Coronary artery (tissue), 2 donors: ENCODE measurements around the gene MORN5.

Experiments used
- DNase-seq: peaks from one replicate; pipeline ENCODE4 v3.0.0-alpha.2; 2017; ENCODE audit warnings: low spot score
- H3K27ac ChIP-seq, 2 donors: fragments of 200-600 bp; sonication (generic); one replicate each; pipeline ENCODE4 v1.5.1; 2016 to 2019
- H3K4me3 ChIP-seq: fragments of 200-600 bp; sonication (generic); 2 replicates; pipeline ENCODE4 v1.5.1; 2016; ENCODE audit warnings: mild to moderate bottlenecking, moderate library complexity
- TF ChIP-seq, protein P1 (sequence below): fragments of 200-600 bp; sonication (generic); IDR thresholded peaks from one replicate; pipeline ENCODE4 v1.5.1; 2019; ENCODE audit warnings: antibody characterized with exemption

Gene MORN5

DNA sequence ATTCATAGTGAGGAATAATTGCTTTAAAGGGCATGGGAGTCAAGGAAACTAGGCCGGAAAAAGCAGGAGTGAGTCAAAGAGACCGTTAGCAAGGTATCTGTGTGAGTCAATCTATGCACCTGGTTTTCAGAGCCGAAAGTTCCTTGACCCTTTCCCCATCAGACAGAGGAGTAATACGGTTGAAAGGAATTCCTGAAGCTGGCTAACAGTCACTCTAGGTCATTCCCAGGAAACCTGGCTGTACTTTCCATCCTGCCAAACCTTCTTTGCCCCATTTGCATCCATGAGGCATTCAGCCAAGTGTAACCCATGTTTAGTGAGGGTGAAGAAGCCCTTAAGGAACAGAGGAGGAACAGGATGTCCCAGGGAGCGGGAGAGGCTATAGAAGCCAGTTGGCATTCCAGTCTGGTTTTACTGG is 88.7 kb downstream of the MORN5 start:
- Histone ChIP-seq H3K27ac (no peak overlapping the region), H3K4me3 (no peak overlapping the region)
- TF ChIP-seq, protein P1, sequence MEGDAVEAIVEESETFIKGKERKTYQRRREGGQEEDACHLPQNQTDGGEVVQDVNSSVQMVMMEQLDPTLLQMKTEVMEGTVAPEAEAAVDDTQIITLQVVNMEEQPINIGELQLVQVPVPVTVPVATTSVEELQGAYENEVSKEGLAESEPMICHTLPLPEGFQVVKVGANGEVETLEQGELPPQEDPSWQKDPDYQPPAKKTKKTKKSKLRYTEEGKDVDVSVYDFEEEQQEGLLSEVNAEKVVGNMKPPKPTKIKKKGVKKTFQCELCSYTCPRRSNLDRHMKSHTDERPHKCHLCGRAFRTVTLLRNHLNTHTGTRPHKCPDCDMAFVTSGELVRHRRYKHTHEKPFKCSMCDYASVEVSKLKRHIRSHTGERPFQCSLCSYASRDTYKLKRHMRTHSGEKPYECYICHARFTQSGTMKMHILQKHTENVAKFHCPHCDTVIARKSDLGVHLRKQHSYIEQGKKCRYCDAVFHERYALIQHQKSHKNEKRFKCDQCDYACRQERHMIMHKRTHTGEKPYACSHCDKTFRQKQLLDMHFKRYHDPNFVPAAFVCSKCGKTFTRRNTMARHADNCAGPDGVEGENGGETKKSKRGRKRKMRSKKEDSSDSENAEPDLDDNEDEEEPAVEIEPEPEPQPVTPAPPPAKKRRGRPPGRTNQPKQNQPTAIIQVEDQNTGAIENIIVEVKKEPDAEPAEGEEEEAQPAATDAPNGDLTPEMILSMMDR: no peak
- DNase-seq: no peak
